ENCODE measurements around the gene TRABD2A.

DNA sequence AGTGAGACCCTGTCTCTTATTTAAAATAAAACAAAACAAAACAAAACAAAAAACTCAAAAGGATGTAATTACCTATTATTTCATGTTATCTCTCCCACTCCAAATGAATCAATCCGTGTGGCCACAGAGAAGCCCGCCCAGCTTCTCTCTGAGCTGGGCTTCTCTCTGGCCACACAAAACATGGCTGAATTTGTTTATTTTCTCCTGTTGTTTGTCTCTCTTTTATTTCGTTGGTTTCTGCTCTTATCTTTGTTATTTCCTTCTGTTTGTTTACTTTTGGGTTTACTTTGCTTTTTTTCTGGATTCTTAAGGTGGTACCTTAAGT, 1.5 kb upstream of the TRABD2A start:
- TF ChIP-seq, protein P1, sequence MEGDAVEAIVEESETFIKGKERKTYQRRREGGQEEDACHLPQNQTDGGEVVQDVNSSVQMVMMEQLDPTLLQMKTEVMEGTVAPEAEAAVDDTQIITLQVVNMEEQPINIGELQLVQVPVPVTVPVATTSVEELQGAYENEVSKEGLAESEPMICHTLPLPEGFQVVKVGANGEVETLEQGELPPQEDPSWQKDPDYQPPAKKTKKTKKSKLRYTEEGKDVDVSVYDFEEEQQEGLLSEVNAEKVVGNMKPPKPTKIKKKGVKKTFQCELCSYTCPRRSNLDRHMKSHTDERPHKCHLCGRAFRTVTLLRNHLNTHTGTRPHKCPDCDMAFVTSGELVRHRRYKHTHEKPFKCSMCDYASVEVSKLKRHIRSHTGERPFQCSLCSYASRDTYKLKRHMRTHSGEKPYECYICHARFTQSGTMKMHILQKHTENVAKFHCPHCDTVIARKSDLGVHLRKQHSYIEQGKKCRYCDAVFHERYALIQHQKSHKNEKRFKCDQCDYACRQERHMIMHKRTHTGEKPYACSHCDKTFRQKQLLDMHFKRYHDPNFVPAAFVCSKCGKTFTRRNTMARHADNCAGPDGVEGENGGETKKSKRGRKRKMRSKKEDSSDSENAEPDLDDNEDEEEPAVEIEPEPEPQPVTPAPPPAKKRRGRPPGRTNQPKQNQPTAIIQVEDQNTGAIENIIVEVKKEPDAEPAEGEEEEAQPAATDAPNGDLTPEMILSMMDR (IDR thresholded peaks at IDR 0.05): no peak
- no peak for TF ChIP-seq POLR2AphosphoS5 (IDR thresholded peaks at IDR 0.05)

All from prostate gland (tissue), 2 donors.